Body of pancreas (tissue), 4 donors: ENCODE results near the gene IWS1. TPM values are rescaled to one million over a fixed set of nuclear protein-coding genes. Genes with fewer than 3 reads are reported as not detected.
A peak's percentile ranks its signal among the peaks of the same experiment; 100 is the strongest.

Source experiments
- ATAC-seq: fragments of 150-250 bp; one replicate; pipeline ENCODE4 v1.9.1; 2016
- DNase-seq, 4 donors: peaks; one replicate each; pipeline ENCODE4 v3.0.0-alpha.2; 2019
- H3K27ac ChIP-seq, 4 donors: fragments of 200-600 bp; sonication (generic); 1 replicate in 3 of 4; 2 replicates in 1 of 4; pipeline versions ENCODE4 v1.5.1 to v1.6.1; 2016 to 2019; ENCODE audit warnings: mild to moderate bottlenecking in 1 of 4, mixed read lengths in 1 of 4, moderate library complexity in 1 of 4
- H3K27me3 ChIP-seq, 2 donors: fragments of 200-600 bp; sonication (generic); one replicate each; pipeline ENCODE4 v1.6.0; 2016; ENCODE audit warnings: mild to moderate bottlenecking in 1 of 2
- H3K36me3 ChIP-seq, 2 donors: fragments of 200-600 bp; sonication (generic); replicated peaks in 1 of 2; 2 replicates each; pipeline ENCODE4 v1.5.1; 2016; ENCODE audit warnings: low read depth in 2 of 2; ENCODE audit not compliant: insufficient read depth in 1 of 2
- H3K4me1 ChIP-seq: fragments of 200-600 bp; sonication (generic); one replicate; pipeline ENCODE4 v1.6.0; 2016
- H3K4me3 ChIP-seq, 2 donors: fragments of 200-600 bp; sonication (generic); 1 replicate in 1 of 2; 2 replicates in 1 of 2; pipeline ENCODE4 v1.5.1; 2016 to 2019
- H3K9me3 ChIP-seq, 3 donors: fragments of 200-600 bp; sonication (generic); 1 replicate in 2 of 3; 2 replicates in 1 of 3; pipeline ENCODE4 v1.5.1; 2016
- POLR2A ChIP-seq, 3 donors: fragments of 450-650 bp; IDR thresholded peaks; one replicate each; pipeline ENCODE4 v1.6.1; 2016; ENCODE audit warnings: antibody characterized with exemption in 3 of 3, mild to moderate bottlenecking in 2 of 3
- WGBS, 2 donors: methylation state at CpG; one replicate each; pipeline ENCODE4 v1.1.5; 2017; 5-methylcytosine and 5-hydroxymethylcytosine counted together
- intact Hi-C: fragments of 100-400 bp; cut with DNase I; formaldehyde crosslinking; loops from one replicate; pipeline ENCODE4 v1.15.1; 2023
- total RNA-seq, 2 donors: library from RNA; depleted of rRNA; stranded (reverse); fragments of >200 nt; gene quantifications; one replicate each; pipeline ENCODE4 v1.1.0, GENCODE V29; 2016
- TF ChIP-seq, protein P1 (sequence below), 7 experiments: fragments of 450-650 bp in 4 of 7; fragments of 200-600 bp in 3 of 7; sonication (generic) in 3 of 7; IDR thresholded peaks; one replicate each; pipeline ENCODE4 v1.5.1; 2016 to 2019; ENCODE audit warnings: antibody characterized with exemption in 7 of 7

The IWS1 gene
- total RNA-seq, 2 donors from 2014 or later, result 25.9 to 26.7 TPM

DNA sequence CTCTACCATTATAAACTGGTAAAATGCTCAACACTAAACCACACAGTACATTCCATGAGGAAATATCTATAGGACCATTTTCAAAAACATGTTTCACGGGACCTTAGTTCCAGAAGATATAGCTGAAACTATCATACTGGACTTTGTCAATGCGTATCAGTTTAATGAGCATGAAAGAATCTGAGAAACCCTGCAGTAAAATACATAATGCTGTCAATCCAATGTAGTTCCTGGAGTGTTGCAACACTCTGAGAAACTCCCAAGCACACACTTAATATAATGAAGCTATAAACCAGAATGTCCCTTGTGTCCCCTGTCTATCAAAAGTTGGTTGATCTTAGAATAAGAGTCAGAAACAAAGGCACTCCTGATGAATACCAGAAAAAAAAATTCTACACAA is 16.2 kb downstream of the IWS1 start:
- H3K4me1 ChIP-seq, result peaks cover 22% of the 10 kb centered on the region

DNA sequence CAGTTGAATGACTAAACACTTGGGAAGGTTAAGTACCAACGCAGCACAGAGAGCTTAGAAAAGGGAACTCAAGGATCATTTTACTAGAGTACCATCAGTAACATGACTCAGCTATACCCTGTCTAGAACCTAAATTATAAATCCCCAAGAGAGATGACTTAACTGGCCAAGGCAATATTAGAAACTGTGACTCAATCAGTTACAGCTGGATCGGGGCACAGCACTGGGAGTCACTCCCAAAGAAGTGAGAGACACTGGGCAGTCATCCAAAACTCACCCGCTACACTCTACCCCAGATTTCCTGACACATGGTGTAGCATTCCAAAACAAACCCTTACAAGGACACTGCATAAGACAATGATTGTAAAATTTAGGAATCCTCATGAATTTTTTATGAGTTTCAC is 17.7 kb downstream of the IWS1 start:
- H3K9me3 ChIP-seq, result no peaks in the 10 kb centered on the region
- H3K27ac ChIP-seq, result peak overlapping the region in 2 of 4 donors; percentile 2
- WGBS, 2 donors, result 12 to 15% methylated on average over 3 of the region's 3 CpGs
- no peaks in the 10 kb centered on the region for H3K27me3 ChIP-seq
- peaks cover 0 to 16% of the 10 kb centered on the region in 2 donors for H3K36me3 ChIP-seq
- no peak for TF ChIP-seq POLR2A (IDR thresholded peaks at IDR 0.05)
- TF ChIP-seq, protein P1, sequence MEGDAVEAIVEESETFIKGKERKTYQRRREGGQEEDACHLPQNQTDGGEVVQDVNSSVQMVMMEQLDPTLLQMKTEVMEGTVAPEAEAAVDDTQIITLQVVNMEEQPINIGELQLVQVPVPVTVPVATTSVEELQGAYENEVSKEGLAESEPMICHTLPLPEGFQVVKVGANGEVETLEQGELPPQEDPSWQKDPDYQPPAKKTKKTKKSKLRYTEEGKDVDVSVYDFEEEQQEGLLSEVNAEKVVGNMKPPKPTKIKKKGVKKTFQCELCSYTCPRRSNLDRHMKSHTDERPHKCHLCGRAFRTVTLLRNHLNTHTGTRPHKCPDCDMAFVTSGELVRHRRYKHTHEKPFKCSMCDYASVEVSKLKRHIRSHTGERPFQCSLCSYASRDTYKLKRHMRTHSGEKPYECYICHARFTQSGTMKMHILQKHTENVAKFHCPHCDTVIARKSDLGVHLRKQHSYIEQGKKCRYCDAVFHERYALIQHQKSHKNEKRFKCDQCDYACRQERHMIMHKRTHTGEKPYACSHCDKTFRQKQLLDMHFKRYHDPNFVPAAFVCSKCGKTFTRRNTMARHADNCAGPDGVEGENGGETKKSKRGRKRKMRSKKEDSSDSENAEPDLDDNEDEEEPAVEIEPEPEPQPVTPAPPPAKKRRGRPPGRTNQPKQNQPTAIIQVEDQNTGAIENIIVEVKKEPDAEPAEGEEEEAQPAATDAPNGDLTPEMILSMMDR (IDR thresholded peaks at IDR 0.05), result no peak
- peak; percentile 55 to 71 (median 66) for DNase-seq
- peaks cover 22% of the 10 kb centered on the region for H3K4me1 ChIP-seq
- peak; percentile 88 for ATAC-seq
- no peak overlapping the region for H3K4me3 ChIP-seq
- intact Hi-C loops, result no loop called here

More for the DNA sequence above, 16.2 kb downstream of the IWS1 start:
- no peak for TF ChIP-seq POLR2A (IDR thresholded peaks at IDR 0.05)
- TF ChIP-seq, protein P1 (IDR thresholded peaks at IDR 0.05), result no peak
- Histone ChIP-seq H3K36me3 (peaks cover 0 to 2% of the 10 kb centered on the region in 2 donors), H3K27me3 (no peaks in the 10 kb centered on the region), H3K27ac (no peak overlapping the region), H3K4me3 (no peak overlapping the region), H3K9me3 (no peaks in the 10 kb centered on the region)
- WGBS, 2 donors, result 61 to 66% methylated on average over 2 of the region's 2 CpGs
- ATAC-seq (no peak), DNase-seq (no peak)
- intact Hi-C loops, result no loop called here

DNA sequence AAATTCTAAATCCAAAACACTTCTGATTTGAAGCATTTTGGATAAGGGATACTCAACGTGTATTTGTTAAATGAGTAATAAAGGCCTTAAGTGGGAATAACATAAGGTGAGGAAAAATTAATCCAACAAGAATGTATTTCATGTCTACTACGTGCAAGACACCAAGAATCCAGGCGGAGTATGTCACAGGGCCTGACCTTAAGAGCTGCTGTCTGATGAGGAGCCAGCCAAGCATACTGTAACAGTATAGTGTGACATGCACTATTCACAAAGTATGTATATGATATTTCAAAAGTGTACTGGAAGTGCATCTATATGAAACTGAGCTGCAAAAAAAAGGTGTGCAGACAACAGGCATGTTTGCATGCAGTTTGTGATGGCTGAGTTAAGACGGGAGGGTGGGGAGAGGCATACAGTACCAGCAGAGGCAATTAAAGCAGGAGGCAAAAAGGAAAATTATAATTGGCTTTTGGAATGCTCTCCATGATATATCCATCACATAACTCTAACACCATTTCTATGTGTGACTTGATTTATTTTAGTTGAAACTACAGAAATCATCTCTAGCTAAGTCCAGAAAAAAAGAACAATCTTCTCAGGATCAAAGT is 18.2 kb downstream of the IWS1 start:
- WGBS, 2 donors, result 84 to 89% methylated on average over 4 of the region's 4 CpGs
- ATAC-seq (no peak), DNase-seq (no peak)
- TF ChIP-seq POLR2A (IDR thresholded peaks at IDR 0.05), result no peak
- TF ChIP-seq, protein P1 (IDR thresholded peaks at IDR 0.05), result no peak
- H3K4me1 ChIP-seq, result peaks cover 22% of the 10 kb centered on the region
- no peak overlapping the region for H3K4me3 ChIP-seq
- peak overlapping the region in 2 of 4 donors; percentile 2 for H3K27ac ChIP-seq
- no peaks in the 10 kb centered on the region for H3K9me3 ChIP-seq
- H3K36me3 ChIP-seq, result peaks cover 0 to 19% of the 10 kb centered on the region in 2 donors
- intact Hi-C loops, result no loop called here
- H3K27me3 ChIP-seq, result no peaks in the 10 kb centered on the region

DNA sequence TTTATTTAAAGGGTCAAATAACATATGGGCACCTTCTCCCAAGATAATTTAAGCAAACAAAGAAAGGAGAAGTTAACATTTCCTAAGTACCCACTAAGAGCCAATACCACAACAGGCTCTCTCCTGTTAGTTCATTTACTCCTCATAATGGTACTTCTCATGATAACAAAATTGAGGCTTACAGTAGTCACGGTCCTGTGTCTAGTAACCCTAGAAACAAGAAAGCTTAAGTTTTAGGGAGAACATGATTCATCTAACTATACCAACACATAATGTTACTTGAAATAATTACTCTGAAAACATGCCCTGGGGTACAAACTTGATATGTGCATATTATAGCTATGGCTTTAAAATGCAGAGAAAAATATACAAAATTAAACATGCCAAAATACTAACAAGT is 19.8 kb downstream of the IWS1 start:
- Histone ChIP-seq H3K4me3 (no peak overlapping the region), H3K27me3 (no peaks in the 10 kb centered on the region), H3K36me3 (peaks cover 0 to 29% of the 10 kb centered on the region in 2 donors), H3K9me3 (no peaks in the 10 kb centered on the region), H3K4me1 (peaks cover 22% of the 10 kb centered on the region), H3K27ac (no peak overlapping the region)
- ATAC-seq, result no peak
- intact Hi-C loops, result no loop called here
- no peak for DNase-seq
- 55 to 72% methylated on average over 1 of the region's 1 CpG for WGBS, 2 donors
- TF ChIP-seq, protein P1 (IDR thresholded peaks at IDR 0.05), result no peak
- no peak for TF ChIP-seq POLR2A (IDR thresholded peaks at IDR 0.05)
